HEK293 (cell line): Measurements from ENCODE around the gene QRICH2.

Experiments
- CTCF ChIA-PET: fragments of 350-600 bp; formaldehyde crosslinking; extraction: SDS; loops from one replicate; lab custom pipeline; 2021; ENCODE audit warnings: antibody characterized with exemption; lab: Yijun Ruan, JAX
- POLR2A ChIA-PET: fragments of 300-600 bp; formaldehyde crosslinking; extraction: SDS; loops from one replicate; lab custom pipeline; 2020; ENCODE audit warnings: antibody characterized with exemption, inconsistent platforms; lab: Yijun Ruan, JAX
- H3K27ac ChIP-seq: fragments of 200-500 bp; sonication (Bioruptor generic); 2 replicates; pipeline ENCODE4 v1.5.1; 2014; ENCODE audit warnings: low read depth, low read length, control low read depth, inconsistent platforms; ENCODE audit errors: extremely low read depth
- H3K36me3 ChIP-seq, 2 experiments: fragments of 200-500 bp in 1 of 2; sonication (Bioruptor generic) in 1 of 2; 1 replicate in 1 of 2; 2 replicates in 1 of 2; pipeline ENCODE4 v1.5.1; 2014 to 2017; ENCODE audit warnings: inconsistent platforms in 2 of 2, low read length in 2 of 2; ENCODE audit not compliant: control insufficient read depth in 2 of 2, insufficient read depth in 1 of 2
- H3K4me1 ChIP-seq: fragments of 200-500 bp; sonication (Bioruptor generic); 2 replicates; pipeline ENCODE4 v1.5.1; 2014; ENCODE audit warnings: mild to moderate bottlenecking, low read length, inconsistent platforms; ENCODE audit not compliant: control insufficient read depth, insufficient read depth
- H3K4me3 ChIP-seq: 2 replicates; pipeline ENCODE4 v1.5.1; 2011; ENCODE audit warnings: low read depth, mild to moderate bottlenecking, control low read depth, low read length, moderate library complexity
- H3K9me3 ChIP-seq: fragments of 200-500 bp; sonication (Bioruptor generic); 2 replicates; pipeline ENCODE4 v1.5.1; 2014; ENCODE audit warnings: low read depth, low read length, inconsistent platforms; ENCODE audit not compliant: control insufficient read depth, insufficient read depth
- AEBP2 ChIP-seq: fragments of 450-650 bp; formaldehyde crosslinking; IDR thresholded peaks from 2 replicates; pipeline ENCODE4 v1.5.1; 2016; ENCODE audit warnings: missing biosample characterization, missing genetic modification characterization, borderline replicate concordance
- GLIS1 ChIP-seq: fragments of 450-650 bp; formaldehyde crosslinking; IDR thresholded peaks from 2 replicates; pipeline ENCODE4 v1.5.1; 2016; ENCODE audit warnings: missing biosample characterization, missing genetic modification characterization
- GLIS2 ChIP-seq: fragments of 450-650 bp; formaldehyde crosslinking; IDR thresholded peaks from 2 replicates; pipeline ENCODE4 v1.5.1; 2016; ENCODE audit warnings: missing biosample characterization, missing genetic modification characterization
- HIC1 ChIP-seq: fragments of 450-650 bp; formaldehyde crosslinking; IDR thresholded peaks from 2 replicates; pipeline ENCODE4 v1.5.1; 2016; ENCODE audit warnings: missing biosample characterization, missing genetic modification characterization
- MYNN ChIP-seq: fragments of 450-650 bp; formaldehyde crosslinking; IDR thresholded peaks from 2 replicates; pipeline ENCODE4 v1.5.1; 2016; ENCODE audit warnings: missing biosample characterization, missing genetic modification characterization, borderline replicate concordance
- ZFHX2 ChIP-seq: fragments of 450-650 bp; formaldehyde crosslinking; conservative IDR thresholded peaks from 2 replicates; pipeline ENCODE4 v1.5.1; 2016; ENCODE audit warnings: missing biosample characterization, missing genetic modification characterization
- ZFP3 ChIP-seq: fragments of 450-650 bp; formaldehyde crosslinking; IDR thresholded peaks from 2 replicates; pipeline ENCODE4 v1.5.1; 2016; ENCODE audit warnings: low read depth, missing biosample characterization, missing genetic modification characterization
- ZFP41 ChIP-seq: fragments of 450-650 bp; formaldehyde crosslinking; IDR thresholded peaks from 2 replicates; pipeline ENCODE4 v1.5.1; 2016; ENCODE audit warnings: missing biosample characterization, missing genetic modification characterization, borderline replicate concordance
- ZIC2 ChIP-seq: fragments of 450-650 bp; formaldehyde crosslinking; IDR thresholded peaks from 2 replicates; pipeline ENCODE4 v1.5.1; 2016; ENCODE audit warnings: missing biosample characterization, missing genetic modification characterization
- ZNF175 ChIP-seq: fragments of 450-650 bp; formaldehyde crosslinking; IDR thresholded peaks from 2 replicates; pipeline ENCODE4 v1.5.1; 2016; ENCODE audit warnings: missing biosample characterization, missing genetic modification characterization
- ZNF48 ChIP-seq: fragments of 450-650 bp; formaldehyde crosslinking; IDR thresholded peaks from 2 replicates; pipeline ENCODE4 v1.5.1; 2016; ENCODE audit warnings: missing biosample characterization, missing genetic modification characterization
- ZNF600 ChIP-seq: fragments of 450-650 bp; formaldehyde crosslinking; IDR thresholded peaks from 2 replicates; pipeline ENCODE4 v1.5.1; 2016; ENCODE audit warnings: missing biosample characterization, missing genetic modification characterization
- ZNF670 ChIP-seq: fragments of 450-650 bp; formaldehyde crosslinking; IDR thresholded peaks from 2 replicates; pipeline ENCODE4 v1.5.1; 2016; ENCODE audit warnings: missing biosample characterization, missing genetic modification characterization, low read depth
- ZNF707 ChIP-seq: fragments of 450-650 bp; formaldehyde crosslinking; IDR thresholded peaks from 2 replicates; pipeline ENCODE4 v1.5.1; 2016; ENCODE audit warnings: missing biosample characterization, missing genetic modification characterization
- ZNF76 ChIP-seq: fragments of 450-650 bp; formaldehyde crosslinking; IDR thresholded peaks from 2 replicates; pipeline ENCODE4; 2016; ENCODE audit warnings: low read depth, missing biosample characterization, missing genetic modification characterization, borderline replicate concordance

QRICH2 gene

GRCh38 chr17:76271669-76272540, 36.2 kb downstream of the QRICH2 start (continued):
- TF ChIP-seq HIC1 (tag by site-specific recombination) = 0 out of 2 replicates have a peak, but pooled peaks have one; percentile 33
- TF ChIP-seq ZNF76 = no peak
- peak; percentile 64 for TF ChIP-seq ZFHX2 (tag by site-specific recombination)
- no peak for TF ChIP-seq MYNN (tag by site-specific recombination)

DNA sequence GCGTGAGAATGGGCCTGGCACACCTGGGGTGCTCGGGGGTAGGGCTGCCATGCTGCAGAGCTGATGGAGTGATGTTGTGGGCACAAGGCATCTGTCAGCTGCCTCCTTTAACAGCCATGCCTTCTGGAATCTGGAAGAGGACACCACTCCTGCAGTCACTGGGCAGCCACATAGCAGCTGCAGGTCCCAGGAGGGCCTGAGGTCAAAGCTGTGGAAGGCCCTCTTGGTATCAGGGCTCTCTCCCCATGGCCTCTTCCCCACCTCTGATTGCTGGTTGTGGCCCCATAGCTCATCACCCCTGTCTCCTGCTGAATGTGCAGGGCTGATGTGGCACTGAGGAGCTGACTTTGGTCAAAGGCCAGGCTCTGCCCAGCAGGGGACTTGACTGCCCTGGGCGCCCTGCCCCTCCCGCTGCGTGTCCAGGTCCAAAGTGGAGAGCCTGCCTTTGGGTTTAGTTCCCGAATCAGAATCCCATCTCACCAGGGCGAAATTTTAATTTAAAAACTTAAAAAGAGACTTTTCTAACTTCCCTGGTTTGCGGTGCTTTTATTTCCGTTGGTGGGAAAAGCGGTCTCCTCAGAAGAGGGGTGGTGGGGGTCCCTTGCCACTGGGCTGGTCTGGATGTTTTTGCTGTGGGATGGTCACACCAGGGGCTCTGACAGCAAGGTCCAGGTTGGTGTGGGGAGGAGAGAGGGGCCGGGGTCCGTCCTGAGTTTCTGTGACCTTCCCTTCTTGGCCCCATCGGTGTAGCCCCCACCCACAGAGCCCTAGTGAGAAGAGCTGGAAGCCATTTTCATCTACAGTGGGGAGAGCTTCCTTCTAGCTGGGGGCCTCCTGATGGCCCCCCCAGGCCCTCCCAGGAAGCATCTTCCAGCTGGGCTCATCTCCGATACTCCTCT, 37.1 kb downstream of the QRICH2 start:
- Histone ChIP-seq H3K4me3 (no peak overlapping the region), H3K9me3 (no peaks in the 10 kb centered on the region)
- TF ChIP-seq ZNF707 (tag by site-specific recombination) (no peak), ZIC2 (tag by site-specific recombination) (peak; percentile 19; the same call in 1 of the 2 replicates), GLIS1 (tag by site-specific recombination) (peak; percentile 56), ZNF600 (tag by site-specific recombination) (0 out of 2 replicates have a peak, but pooled peaks have one; percentile 14)
- TF ChIP-seq, all 188 proteins: peak for 3
- POLR2A ChIA-PET = interaction anchor here (0.5 to 1.2 kb wide), 2 partner anchors 145 to 265 kb away, joined by 3 read pairs; no protein-coding TSS in a partner anchor
- Histone ChIP-seq H3K36me3 (peaks cover 5 to 28% of the 10 kb centered on the region in 2 experiments; a peak in 2 of 3 replicates), H3K27ac (0 out of 2 replicates have a peak overlapping the region, but pooled peaks have one; percentile 18), H3K4me1 (no peaks in the 10 kb centered on the region; the same call in 1 of the 2 replicates)
- CTCF ChIA-PET = interaction anchor here (0.6 to 5.8 kb wide), 5 partner anchors 9 to 93 kb away, joined by 3 to 52 read pairs (median 4); no protein-coding TSS in a partner anchor

GRCh38 chr17:76270127-76270592, 37.9 kb downstream of the QRICH2 start:
- no peaks in the 10 kb centered on the region for H3K9me3 ChIP-seq
- H3K36me3 ChIP-seq = peaks cover 5 to 28% of the 10 kb centered on the region in 2 experiments; a peak in 2 of 3 replicates
- CTCF ChIA-PET = interaction anchor here (0.6 to 5.8 kb wide), 6 partner anchors 9 to 393 kb away, joined by 3 to 52 read pairs (median 5); no protein-coding TSS in a partner anchor
- no peak overlapping the region for H3K27ac ChIP-seq
- POLR2A ChIA-PET = interaction anchor here (0.7 to 1.2 kb wide), 3 partner anchors 10 to 29 kb away, joined by 3 to 4 read pairs (median 4); no protein-coding TSS in a partner anchor
- H3K4me1 ChIP-seq = no peaks in the 10 kb centered on the region; the same call in 1 of the 2 replicates
- TF ChIP-seq GLIS2 (tag by site-specific recombination) (0 out of 2 replicates have a peak, but pooled peaks have one; percentile 20), ZNF175 (tag by site-specific recombination) (no peak)
- H3K4me3 ChIP-seq = no peak overlapping the region

GRCh38 chr17:76268991-76269981, 38.8 kb downstream of the QRICH2 start:
- H3K27ac ChIP-seq = no peak overlapping the region
- ChIA-PET CTCF (interaction anchor here (0.6 to 5.8 kb wide), 9 partner anchors 10 to 494 kb away, joined by 3 to 52 read pairs (median 5); no protein-coding TSS in a partner anchor), POLR2A (interaction anchor here (1.0 to 1.2 kb wide), 3 partner anchors 10 to 227 kb away, joined by 3 to 4 read pairs (median 3); no protein-coding TSS in a partner anchor)
- peaks cover 5 to 28% of the 10 kb centered on the region in 2 experiments; a peak in 2 of 3 replicates for H3K36me3 ChIP-seq
- H3K4me1 ChIP-seq = no peaks in the 10 kb centered on the region; the same call in 1 of the 2 replicates
- H3K4me3 ChIP-seq = no peak overlapping the region
- TF ChIP-seq ZNF48 (no peak), ZFP41 (tag by site-specific recombination) (no peak), ZFP3 (tag by site-specific recombination) (no peak), HIC1 (tag by site-specific recombination) (peak; percentile 41; the same call in 1 of the 2 replicates), ZNF670 (tag by site-specific recombination) (no peak), AEBP2 (tag by site-specific recombination) (no peak)
- TF ChIP-seq, all 188 proteins: peak for 1
- H3K9me3 ChIP-seq = no peaks in the 10 kb centered on the region
